ENCODE results near the gene SESN2. TPM values are rescaled to one million over a fixed set of nuclear protein-coding genes. Genes with fewer than 3 reads are reported as not detected.

Gene SESN2
- total and polyA plus RNA-seq, 2 donors from 2014 or later = 19.4 to 22.7 TPM

GRCh38 chr1:28282426-28283407 lies 23.4 kb downstream of the SESN2 start:
- H3K9me3 ChIP-seq (ENCODE audit: control insufficient read depth in 2 of 3, insufficient read depth in 1 of 3, low read length in 3 of 3) = no peaks in the 10 kb centered on the region
- no peak for TF ChIP-seq CTCF (IDR thresholded peaks at IDR 0.05; ENCODE audit: borderline replicate concordance, extremely low read depth, insufficient read depth)
- peak overlapping the region in 1 of 2 donors; percentile 58 for H3K27ac ChIP-seq (ENCODE audit: low read depth in 2 of 2, low read length in 2 of 2)
- no peak overlapping the region for H3K4me3 ChIP-seq (ENCODE audit: low read length in 3 of 3)
- H3K9ac ChIP-seq (ENCODE audit: low read length in 3 of 3) = no peak overlapping the region
- peak in 1 of 5 donors; percentile 10 for DNase-seq
- peaks cover 0 to 5% (median 3%) of the 10 kb centered on the region in 3 donors for H3K4me1 ChIP-seq (ENCODE audit: control insufficient read depth in 2 of 3, insufficient read depth in 2 of 3, low read depth in 1 of 3, low read length in 3 of 3)
- H3K36me3 ChIP-seq (ENCODE audit: control insufficient read depth in 2 of 3, insufficient read depth in 3 of 3, low read length in 3 of 3) = peaks cover 0 to 35% (median 13%) of the 10 kb centered on the region in 3 donors
- no peaks in the 10 kb centered on the region for H3K27me3 ChIP-seq (ENCODE audit: control insufficient read depth, insufficient read depth, low read length)
- no peak for FAIRE-seq
- intact Hi-C loops (cut with DNase I) = no loop called here

GRCh38 chr1:28286111-28286510 lies 26.8 kb downstream of the SESN2 start:
- no peak for TF ChIP-seq CTCF (IDR thresholded peaks at IDR 0.05; ENCODE audit: borderline replicate concordance, extremely low read depth, insufficient read depth)
- Histone ChIP-seq H3K4me3 (ENCODE audit: low read length in 3 of 3) (no peak overlapping the region), H3K4me1 (ENCODE audit: control insufficient read depth in 2 of 3, insufficient read depth in 2 of 3, low read depth in 1 of 3, low read length in 3 of 3) (peaks cover 0 to 4% (median 3%) of the 10 kb centered on the region in 3 donors), H3K36me3 (ENCODE audit: control insufficient read depth in 2 of 3, insufficient read depth in 3 of 3, low read length in 3 of 3) (peaks cover 0 to 8% (median 2%) of the 10 kb centered on the region in 3 donors), H3K9ac (ENCODE audit: low read length in 3 of 3) (no peak overlapping the region), H3K27me3 (ENCODE audit: control insufficient read depth, insufficient read depth, low read length) (no peaks in the 10 kb centered on the region), H3K27ac (ENCODE audit: low read depth in 2 of 2, low read length in 2 of 2) (no peak overlapping the region), H3K9me3 (ENCODE audit: control insufficient read depth in 2 of 3, insufficient read depth in 1 of 3, low read length in 3 of 3) (no peaks in the 10 kb centered on the region)
- FAIRE-seq (no peak), DNase-seq (peak in 1 of 5 donors; percentile 40)
- intact Hi-C loops (cut with DNase I) = no loop called here

- Histone ChIP-seq H3K9ac (ENCODE audit: low read length in 3 of 3) (no peak overlapping the region), H3K9me3 (ENCODE audit: control insufficient read depth in 2 of 3, insufficient read depth in 1 of 3, low read length in 3 of 3) (no peaks in the 10 kb centered on the region), H3K4me3 (ENCODE audit: low read length in 3 of 3) (no peak overlapping the region), H3K36me3 (ENCODE audit: control insufficient read depth in 2 of 3, insufficient read depth in 3 of 3, low read length in 3 of 3) (no peaks in the 10 kb centered on the region), H3K27ac (ENCODE audit: low read depth in 2 of 2, low read length in 2 of 2) (no peak overlapping the region), H3K27me3 (ENCODE audit: control insufficient read depth, insufficient read depth, low read length) (no peaks in the 10 kb centered on the region), H3K4me1 (ENCODE audit: control insufficient read depth in 2 of 3, insufficient read depth in 2 of 3, low read depth in 1 of 3, low read length in 3 of 3) (no peaks in the 10 kb centered on the region)
- TF ChIP-seq CTCF (IDR thresholded peaks at IDR 0.05; ENCODE audit: borderline replicate concordance, extremely low read depth, insufficient read depth) = no peak
- FAIRE-seq = no peak
- peak in 1 of 5 donors; percentile 3 for DNase-seq
- intact Hi-C loops (cut with DNase I) = no loop called here
Observed at GRCh38 chr1:28288487-28288886, 29.2 kb downstream of the SESN2 start.
